ENCODE measurements around the gene PEPD. TPM values are rescaled to one million over a fixed set of nuclear protein-coding genes. Genes with fewer than 3 reads are reported as not detected.

The PEPD gene
- total RNA-seq, 4 donors from 2014 or later: 92.6 to 323 (median 218) TPM

GRCh38 chr19:33403973-33404304 lies 117.7 kb downstream of the PEPD start:
- Histone ChIP-seq H3K36me3 (no peaks in the 10 kb centered on the region), H3K27ac (no peak overlapping the region)
- intact Hi-C loops (cut with DNase I; ENCODE audit: low total_unique reads): no loop called here

GRCh38 chr19:33403221-33403972 lies 118.2 kb downstream of the PEPD start:
- WGBS, 2 donors (ENCODE audit: low coverage in 1 of 2): 40 to 79% methylated on average over 2 to 12 of the region's 18 CpGs
- peak; percentile 45 for DNase-seq
- no peak overlapping the region for H3K4me3 ChIP-seq
- no peaks in the 10 kb centered on the region for H3K9me3 ChIP-seq
- H3K27ac ChIP-seq: no peak overlapping the region
- no peak for TF ChIP-seq CTCF (IDR thresholded peaks at IDR 0.05)
- no peak for TF ChIP-seq POLR2A (IDR thresholded peaks at IDR 0.05)
- TF ChIP-seq EP300 (IDR thresholded peaks at IDR 0.05; ENCODE audit: low read depth): no peak
- TF ChIP-seq POLR2AphosphoS5 (IDR thresholded peaks at IDR 0.05): no peak
- no peaks in the 10 kb centered on the region for H3K27me3 ChIP-seq
- peaks cover 0 to 10% (median 4%) of the 10 kb centered on the region in 4 donors for H3K4me1 ChIP-seq
- intact Hi-C loops (cut with DNase I; ENCODE audit: low total_unique reads): no loop called here
- H3K36me3 ChIP-seq: no peaks in the 10 kb centered on the region
- in situ Hi-C loops (cut with MboI; ENCODE audit: low pct_ligation_motif_present in 1 of 4, low pct_unique_long_range_greater_than_20kb in 1 of 4, low sequenced_read_pairs in 3 of 4): no loop called here

More at GRCh38 chr19:33403973-33404304, 117.7 kb downstream of the PEPD start:
- in situ Hi-C loops (cut with MboI; ENCODE audit: low pct_ligation_motif_present in 1 of 4, low pct_unique_long_range_greater_than_20kb in 1 of 4, low sequenced_read_pairs in 3 of 4): no loop called here
- no peaks in the 10 kb centered on the region for H3K27me3 ChIP-seq
- H3K4me3 ChIP-seq: no peak overlapping the region
- no peak for DNase-seq
- WGBS, 2 donors (ENCODE audit: low coverage in 1 of 2): 91% methylated on average over 6 of the region's 6 CpGs; no CpG with 5 or more reads in 1 of the 2 donors
- TF ChIP-seq EP300 (IDR thresholded peaks at IDR 0.05; ENCODE audit: low read depth): no peak
- TF ChIP-seq POLR2A (IDR thresholded peaks at IDR 0.05): no peak
- TF ChIP-seq CTCF (IDR thresholded peaks at IDR 0.05): no peak
- no peak for TF ChIP-seq POLR2AphosphoS5 (IDR thresholded peaks at IDR 0.05)
- no peaks in the 10 kb centered on the region for H3K9me3 ChIP-seq
- peaks cover 0 to 10% (median 4%) of the 10 kb centered on the region in 4 donors for H3K4me1 ChIP-seq

GRCh38 chr19:33402421-33403220 lies 119.0 kb downstream of the PEPD start:
- in situ Hi-C loops (cut with MboI; ENCODE audit: low pct_ligation_motif_present in 1 of 4, low pct_unique_long_range_greater_than_20kb in 1 of 4, low sequenced_read_pairs in 3 of 4): no loop called here
- intact Hi-C loops (cut with DNase I; ENCODE audit: low total_unique reads): no loop called here
- H3K4me1 ChIP-seq: peaks cover 0 to 10% (median 4%) of the 10 kb centered on the region in 4 donors
- no peak overlapping the region for H3K27ac ChIP-seq
- no peaks in the 10 kb centered on the region for H3K9me3 ChIP-seq
- peak; percentile 38 for DNase-seq
- TF ChIP-seq CTCF (IDR thresholded peaks at IDR 0.05) (peak in 3 of 5 experiments; percentile 23 to 56 (median 39)), POLR2AphosphoS5 (IDR thresholded peaks at IDR 0.05) (no peak)
- 86% methylated on average over 14 of the region's 18 CpGs; no CpG with 5 or more reads in 1 of the 2 donors for WGBS, 2 donors (ENCODE audit: low coverage in 1 of 2)
- H3K4me3 ChIP-seq: no peak overlapping the region
- no peaks in the 10 kb centered on the region for H3K27me3 ChIP-seq
- H3K36me3 ChIP-seq: no peaks in the 10 kb centered on the region

- Histone ChIP-seq H3K9me3 (no peaks in the 10 kb centered on the region), H3K27ac (no peak overlapping the region), H3K36me3 (no peaks in the 10 kb centered on the region), H3K4me1 (peaks cover 0 to 10% (median 4%) of the 10 kb centered on the region in 4 donors), H3K4me3 (no peak overlapping the region), H3K27me3 (no peaks in the 10 kb centered on the region)
- DNase-seq: no peak
- intact Hi-C loops (cut with DNase I; ENCODE audit: low total_unique reads) (no loop called here), in situ Hi-C loops (cut with MboI; ENCODE audit: low pct_ligation_motif_present in 1 of 4, low pct_unique_long_range_greater_than_20kb in 1 of 4, low sequenced_read_pairs in 3 of 4) (no loop called here)
- no peak for TF ChIP-seq EP300 (IDR thresholded peaks at IDR 0.05; ENCODE audit: low read depth)
- TF ChIP-seq POLR2AphosphoS5 (IDR thresholded peaks at IDR 0.05): no peak
- TF ChIP-seq POLR2A (IDR thresholded peaks at IDR 0.05): no peak
- no peak for TF ChIP-seq CTCF (IDR thresholded peaks at IDR 0.05)
- 90 to 94% methylated on average over 7 to 24 of the region's 30 CpGs for WGBS, 2 donors (ENCODE audit: low coverage in 1 of 2)
Observed at GRCh38 chr19:33401683-33402420, 119.7 kb downstream of the PEPD start.

Data from transverse colon (tissue), 4 donors.